Endothelial cell of coronary artery (primary cell): ENCODE data around the gene RSPH10B. TPM values are rescaled to one million over a fixed set of nuclear protein-coding genes. Genes with fewer than 3 reads are reported as not detected.

Source experiments
- total RNA-seq: library from RNA; depleted of rRNA; stranded (reverse); fragments of >200 nt; gene quantifications from 2 replicates; pipeline ENCODE4 v1.2.3, GENCODE V29; 2014

Gene RSPH10B
- under 0.01 and 0.09 TPM in 2 replicates for total RNA-seq

DNA sequence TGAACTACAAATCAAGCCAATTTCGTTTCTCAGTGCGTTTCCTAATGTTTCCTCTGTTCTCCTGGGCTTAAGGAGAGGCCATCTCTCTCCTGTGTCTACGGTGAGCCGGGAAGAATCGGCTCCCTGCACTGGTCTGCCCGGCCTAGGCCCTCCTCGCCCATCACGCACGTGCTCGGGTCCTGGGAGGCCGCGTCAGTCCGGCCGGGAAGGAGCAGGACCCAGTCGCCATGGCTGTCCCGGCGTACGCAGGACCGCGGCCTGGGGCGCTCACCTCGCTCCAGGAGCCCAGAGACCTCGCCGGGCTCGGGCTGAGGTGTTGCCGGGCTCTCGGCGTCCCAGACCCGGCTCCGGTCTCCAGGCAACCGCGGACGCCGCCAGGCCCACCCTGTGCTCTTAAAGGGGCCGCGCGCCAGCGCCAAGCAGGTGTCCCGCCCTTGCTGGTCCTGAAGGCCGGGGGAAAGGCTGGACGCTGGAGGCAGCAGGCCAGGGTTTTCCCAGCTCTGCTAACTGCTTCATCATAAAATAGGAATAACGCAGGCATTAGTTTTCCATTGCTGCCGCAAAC, at the start of gene RSPH10B:
Gene RSPH10B, minus strand, starts transcription at position 343 of the 565 bp plus-strand sequence. CDS start 3,573 bp downstream, outside the sequence.

DNA sequence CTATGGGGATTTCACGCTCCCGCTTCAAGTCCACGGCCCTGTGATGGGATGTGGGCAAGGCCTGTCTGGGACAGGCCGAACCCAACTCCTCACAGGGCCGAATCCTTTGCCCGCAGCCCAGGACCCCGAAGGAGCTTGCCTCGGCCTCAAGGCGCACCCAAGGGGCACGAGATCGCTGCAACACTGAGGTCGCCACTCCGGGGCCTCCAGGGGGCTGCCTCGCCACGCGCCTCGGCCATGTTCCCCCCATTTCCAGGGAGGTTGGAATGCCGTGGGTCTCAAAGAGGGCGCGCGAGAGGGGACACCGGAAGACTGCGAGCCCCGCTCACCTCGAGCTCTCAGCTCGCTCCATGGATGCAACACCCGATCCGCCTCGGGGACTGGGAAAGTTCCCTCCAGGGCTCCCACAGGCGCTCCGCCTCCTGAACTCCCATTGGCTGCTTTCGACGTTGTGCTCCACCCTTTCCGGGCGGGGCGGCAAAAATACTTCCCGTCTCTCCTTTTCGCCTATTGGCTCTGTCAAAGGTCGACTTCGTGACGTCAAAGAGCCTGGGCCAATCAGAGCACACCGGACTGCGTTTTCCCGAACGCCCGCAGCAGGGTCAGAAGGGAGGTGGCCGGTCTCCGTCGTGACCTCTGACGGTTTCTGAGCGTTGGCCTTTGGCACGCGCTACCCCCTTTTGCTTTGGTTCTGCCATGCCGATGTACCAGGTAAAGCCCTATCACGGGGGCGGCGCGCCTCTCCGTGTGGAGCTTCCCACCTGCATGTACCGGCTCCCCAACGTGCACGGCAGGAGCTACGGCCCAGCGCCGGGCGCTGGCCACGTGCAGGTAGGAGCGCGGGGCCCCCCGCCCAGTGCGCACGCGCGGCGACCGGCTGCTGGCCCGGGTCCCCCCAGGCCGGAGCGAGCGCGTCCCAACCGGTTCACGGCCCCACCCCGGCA, 38.5 kb upstream of the RSPH10B start, which contains the start of the genes AIMP2 and PMS2:
Gene AIMP2, plus strand, starts transcription at position 605 of the 944 bp plus-strand sequence. Its CDS starts 92 bp downstream, at position 697.
Gene PMS2, minus strand, starts transcription at position 382 of the 944 bp plus-strand sequence. Its CDS starts 30 bp downstream, at position 352.

GRCh38 chr7:5898480-5899224, 71.8 kb downstream of the RSPH10B start, which contains the start of gene CCZ1:
Gene CCZ1, plus strand, starts transcription at chr7:5898733. Its CDS starts 67 bp downstream, at chr7:5898800.

Other genes starting within 250 kb of the RSPH10B start
- 24.6 and 31.0 TPM in 2 replicates for gene RNF216, start 189.0 kb downstream of the RSPH10B start, total RNA-seq
- not detected in 2 replicates for gene OCM, start 89.9 kb downstream of the RSPH10B start, total RNA-seq
- 37.9 and 54.8 TPM in 2 replicates for gene CCZ1, start 72.0 kb downstream of the RSPH10B start, total RNA-seq
- gene PMS2, start 38.4 kb upstream of the RSPH10B start, total RNA-seq = 14.7 and 15.0 TPM in 2 replicates
- 56.3 and 67.6 TPM in 2 replicates for gene AIMP2, start 38.6 kb upstream of the RSPH10B start, total RNA-seq
- gene ANKRD61, start 60.7 kb upstream of the RSPH10B start, total RNA-seq = 0.09 and 0.18 TPM in 2 replicates
- gene EIF2AK1, start 88.5 kb upstream of the RSPH10B start, total RNA-seq = 38.6 and 54.2 TPM in 2 replicates
- 3.1 and 3.5 TPM in 2 replicates for gene USP42, start 134.3 kb upstream of the RSPH10B start, total RNA-seq